A172 (cell line): ENCODE results near the gene GSS. TPM values are rescaled to one million over a fixed set of nuclear protein-coding genes. Genes with fewer than 3 reads are reported as not detected.

Source experiments
- DNase-seq: peaks from one replicate; pipeline ENCODE4 v3.0.0-alpha.2; 2015; ENCODE audit warnings: low spot score
- total RNA-seq: library from RNA; depleted of rRNA; stranded (reverse); fragments of >200 nt; shearing (Covaris generic); gene quantifications from 2 replicates; pipeline ENCODE4 v1.2.3, GENCODE V29; 2014

Gene GSS
- total RNA-seq, 1 experiment from 2014 or later, result 150 TPM

DNA sequence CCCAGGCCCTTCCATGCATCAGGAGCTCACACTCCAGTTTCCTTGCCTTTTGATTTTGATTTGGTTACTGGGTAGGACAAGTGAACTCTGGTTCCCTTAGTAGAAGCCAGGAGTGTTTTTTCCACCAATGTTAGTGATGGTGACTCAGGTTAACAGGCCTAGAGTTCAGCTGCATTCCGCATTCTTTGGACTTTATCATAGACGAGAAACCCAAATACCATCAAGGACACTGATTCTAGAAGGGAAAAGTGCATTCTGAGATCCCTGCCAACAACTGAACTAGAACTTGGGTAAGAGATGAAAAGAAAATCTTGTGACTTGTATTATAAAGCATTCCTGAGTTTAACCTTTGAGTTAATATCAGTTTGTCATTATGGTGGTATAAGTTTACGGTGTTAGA lies 8.9 kb downstream of the GSS start:
- no peak for DNase-seq

DNA sequence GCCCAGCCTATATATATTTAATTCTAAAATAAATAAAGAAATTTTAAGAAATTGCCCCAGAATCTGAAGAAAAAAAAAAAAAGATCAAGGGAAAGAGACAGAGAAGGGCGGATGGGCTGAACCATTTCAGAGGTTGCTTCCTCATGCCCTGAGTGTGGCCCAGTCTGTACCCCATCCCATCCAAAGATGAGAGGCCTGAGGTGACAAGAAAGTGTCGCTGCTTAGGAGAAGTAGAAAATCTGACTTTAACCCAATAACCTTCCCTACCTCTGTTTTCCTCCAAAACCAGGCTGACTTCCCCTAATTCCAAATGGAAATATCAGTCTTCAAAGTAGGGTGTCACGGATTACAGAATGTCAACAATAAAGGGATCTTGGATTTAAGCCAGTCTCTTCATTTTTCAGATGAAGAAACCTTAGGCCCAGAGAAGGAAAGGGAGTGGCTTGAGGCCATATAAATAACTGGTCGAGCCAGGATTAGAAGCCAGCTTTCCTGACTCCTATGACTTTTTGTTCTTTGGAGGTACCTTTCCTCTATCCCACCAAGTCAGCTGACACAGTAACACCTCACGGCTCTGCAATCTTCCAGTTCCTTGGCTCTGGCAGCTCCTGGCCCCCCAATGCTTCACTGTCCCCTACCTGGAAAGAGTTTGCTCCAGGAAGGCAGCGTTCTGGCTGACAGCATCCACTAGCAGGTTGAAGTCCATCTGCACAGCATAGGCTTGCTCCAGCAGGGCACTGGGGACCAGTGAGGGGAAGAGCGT lies 10.1 kb downstream of the GSS start:
- DNase-seq, result no peak

DNA sequence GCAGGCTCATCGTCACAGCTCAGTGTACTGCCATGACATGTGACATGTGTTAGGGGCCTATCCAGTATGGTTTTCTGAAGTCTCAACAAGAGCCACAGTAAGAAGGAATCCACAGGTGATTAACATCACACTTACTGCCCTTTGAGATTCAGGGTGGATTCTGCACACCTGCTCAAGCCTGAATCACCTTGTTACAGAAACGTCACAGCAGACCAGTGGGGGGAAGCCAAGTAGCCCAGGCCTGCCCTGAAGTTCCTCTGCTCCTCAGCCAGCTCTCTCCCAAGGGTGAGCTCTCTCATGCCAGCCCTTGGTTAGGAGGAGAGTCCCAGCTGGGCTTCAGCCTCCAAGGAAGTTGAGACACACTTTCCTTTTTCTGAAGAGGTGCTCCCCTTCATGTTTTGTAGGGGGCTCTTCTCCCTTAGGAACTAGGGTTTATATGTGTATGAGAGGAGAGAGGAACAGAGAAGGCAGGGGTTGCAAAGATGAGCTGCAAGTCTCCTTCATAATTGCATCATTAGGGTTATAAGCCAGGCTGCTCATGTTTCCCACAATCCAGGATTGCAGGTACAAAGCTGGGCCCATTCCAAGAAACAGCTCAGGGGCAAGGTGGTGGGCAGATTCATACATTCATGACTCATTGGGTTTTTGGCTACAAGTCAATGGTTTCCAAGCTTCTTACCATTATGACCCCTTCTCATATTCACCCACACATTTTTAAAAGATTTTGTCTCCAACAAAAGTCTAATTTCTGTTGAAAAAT lies 11.6 kb downstream of the GSS start:
- no peak for DNase-seq

DNA sequence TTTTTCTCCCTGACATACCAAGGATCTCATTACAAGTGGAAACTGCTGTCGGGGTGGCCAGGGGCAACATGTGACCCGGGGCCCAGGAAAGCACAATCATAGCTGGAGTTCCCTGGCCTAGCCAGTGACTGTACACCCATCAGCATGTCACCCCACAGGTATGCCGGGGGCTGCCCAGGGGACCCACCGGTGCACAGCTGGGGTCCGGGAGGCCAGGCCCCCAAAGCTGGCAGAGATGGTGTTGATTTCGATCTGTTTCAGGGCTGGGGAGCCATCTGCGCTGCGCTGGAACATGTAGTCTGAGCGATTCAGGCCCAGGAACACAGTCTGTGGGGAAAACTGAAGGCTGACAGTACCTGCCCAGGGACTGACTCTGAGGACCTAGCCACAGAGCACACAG lies 13.3 kb downstream of the GSS start:
- DNase-seq, result no peak

DNA sequence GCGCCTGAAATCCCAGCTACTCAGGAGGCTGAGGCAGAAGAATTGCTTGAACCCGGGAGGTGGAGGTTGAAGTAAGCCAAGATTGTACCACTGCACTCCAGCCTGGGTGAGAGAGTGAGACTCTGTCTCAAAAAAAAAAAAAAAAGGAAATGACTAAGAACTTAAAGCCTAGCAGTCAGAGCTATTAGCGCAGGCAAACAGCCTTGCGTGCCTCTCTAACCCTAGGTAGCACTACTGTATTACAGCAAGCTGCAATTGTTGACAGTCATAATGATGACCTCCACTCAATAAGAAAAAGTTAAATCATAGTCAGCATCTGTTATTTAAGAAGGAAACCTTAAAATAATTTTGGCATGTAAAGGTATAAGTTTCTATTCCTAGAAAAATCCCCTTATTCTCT lies 14.4 kb downstream of the GSS start:
- no peak for DNase-seq

DNA sequence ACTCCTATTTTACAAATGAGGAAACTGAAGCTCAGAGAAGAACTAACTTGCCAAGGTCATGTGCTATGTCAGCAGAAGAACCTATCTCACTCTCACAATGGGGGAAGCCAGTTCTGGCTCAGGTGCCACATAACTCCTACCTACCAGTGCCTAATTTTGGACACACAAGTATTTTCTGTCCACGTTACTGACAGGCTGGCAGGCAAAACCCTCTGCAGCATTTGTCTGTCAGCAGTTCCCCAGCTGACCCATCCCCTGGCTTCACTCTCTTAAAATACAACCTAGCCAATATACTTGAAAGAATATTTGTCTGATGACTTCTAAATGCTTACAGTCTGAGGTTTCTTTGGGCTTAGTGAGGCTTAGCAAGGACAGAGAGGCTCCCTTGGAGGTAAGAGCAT lies 15.5 kb downstream of the GSS start:
- DNase-seq, result no peak

DNA sequence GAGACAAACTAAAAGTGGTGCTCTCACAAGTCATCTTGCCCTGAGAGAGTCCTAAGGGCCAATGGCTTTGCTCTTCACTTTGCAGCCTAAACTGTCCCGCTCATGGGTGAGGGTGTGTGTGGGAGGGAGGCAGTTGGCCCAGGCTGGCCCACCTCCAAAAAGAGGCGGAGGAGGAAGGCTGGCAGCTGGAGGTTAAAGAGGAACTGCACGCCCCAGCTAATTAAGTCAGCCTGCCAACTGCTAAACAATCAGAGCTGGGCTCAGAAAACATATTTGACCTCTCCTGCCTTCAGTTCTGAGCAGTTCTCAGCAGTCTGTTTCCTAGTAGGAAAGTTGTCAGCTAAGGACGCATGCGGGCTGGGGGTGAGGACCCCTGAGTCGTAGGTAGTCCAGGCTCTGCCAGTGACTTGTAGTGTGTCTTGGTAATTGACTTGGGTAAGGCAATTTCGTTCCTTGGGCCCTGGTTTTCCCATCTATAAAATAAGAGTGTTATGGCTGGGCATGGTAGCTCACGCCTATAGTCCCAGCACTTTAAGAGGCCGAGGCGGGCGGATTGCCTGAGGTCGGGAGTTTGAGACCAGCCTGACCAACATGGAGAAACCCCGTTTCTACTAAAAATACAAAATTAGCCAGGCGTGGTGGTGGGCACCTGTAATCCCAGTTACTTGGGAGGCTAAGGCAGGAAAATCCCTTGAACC lies 17.0 kb downstream of the GSS start:
- no peak for DNase-seq

DNA sequence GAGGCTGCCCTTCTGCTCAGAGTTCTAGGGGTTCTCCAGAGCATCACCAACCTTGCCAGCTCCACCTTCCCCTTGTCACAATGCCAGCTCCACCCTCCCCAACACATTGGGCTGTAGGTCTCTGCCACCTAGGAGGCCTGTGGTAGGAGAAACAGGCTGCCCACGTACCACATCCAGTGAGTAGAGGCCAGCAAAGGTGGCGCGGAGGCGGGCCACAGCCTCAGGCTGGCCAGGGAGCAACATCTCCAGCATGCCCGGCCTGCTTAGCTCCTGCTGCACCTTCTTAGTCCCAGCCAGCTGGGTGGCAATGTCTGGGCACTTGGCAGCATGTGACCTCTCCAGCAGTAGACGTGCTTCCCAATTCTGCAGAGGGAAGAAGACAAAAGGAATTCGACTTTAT lies 23.8 kb downstream of the GSS start:
- DNase-seq, result no peak

DNA sequence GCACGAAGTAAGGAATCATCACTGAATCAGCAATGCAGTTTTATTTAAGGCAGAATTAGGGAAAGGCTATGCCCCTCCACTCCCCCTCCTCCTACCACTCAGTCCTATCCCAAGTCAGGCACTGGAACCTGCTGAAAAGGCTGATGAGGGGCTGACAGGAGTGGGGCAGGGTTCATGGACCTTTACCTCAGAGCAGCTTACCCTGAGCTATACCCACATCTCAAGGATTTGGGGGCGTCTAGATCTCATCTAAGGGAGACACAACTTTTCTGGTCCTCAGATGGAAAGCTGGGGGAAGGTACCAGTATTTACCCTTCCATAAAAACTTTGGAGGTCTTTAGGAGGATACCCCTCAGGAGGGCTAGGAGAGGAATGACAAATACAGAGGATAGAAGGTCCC lies 27.2 kb downstream of the GSS start:
- no peak for DNase-seq

DNA sequence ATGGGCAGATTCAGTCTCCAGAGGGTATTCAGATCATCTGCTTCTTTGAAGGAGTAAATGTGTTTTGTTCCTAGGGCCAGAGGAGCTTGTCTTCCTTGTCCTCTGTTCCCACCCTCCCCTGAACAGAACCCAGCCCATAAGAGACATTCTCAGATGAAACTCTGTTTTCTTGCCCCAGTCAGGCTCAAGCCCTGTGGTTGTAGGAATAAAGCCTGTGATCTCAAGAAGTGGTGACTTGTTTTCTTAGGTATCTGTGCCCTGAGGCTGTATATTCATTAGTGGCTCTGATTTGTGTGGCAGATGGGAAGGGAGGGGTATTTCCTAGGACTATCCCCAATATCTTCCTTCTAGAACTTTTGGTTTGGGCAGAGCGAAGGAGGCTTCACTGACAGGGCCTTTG lies 27.9 kb downstream of the GSS start:
- DNase-seq, result no peak

DNA sequence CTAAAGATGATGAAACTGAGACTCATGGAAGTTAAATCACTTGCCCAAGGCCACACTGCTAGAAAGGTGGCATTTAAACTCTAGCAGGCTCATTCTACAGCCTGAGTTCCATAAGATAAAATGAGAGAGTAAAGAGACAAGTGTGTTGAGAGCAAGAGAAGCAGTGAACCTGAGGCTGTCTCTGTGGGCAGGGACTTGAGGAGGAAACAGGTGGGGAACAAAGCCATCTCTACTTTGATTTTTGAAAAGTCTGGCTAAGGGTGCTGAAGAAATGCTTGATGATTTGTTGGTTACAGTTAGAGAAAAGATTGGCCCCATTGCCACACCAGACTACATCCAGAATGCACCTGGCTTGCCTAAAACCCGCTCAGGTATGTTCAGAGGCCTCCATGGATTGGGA lies 29.0 kb downstream of the GSS start:
- no peak for DNase-seq

DNA sequence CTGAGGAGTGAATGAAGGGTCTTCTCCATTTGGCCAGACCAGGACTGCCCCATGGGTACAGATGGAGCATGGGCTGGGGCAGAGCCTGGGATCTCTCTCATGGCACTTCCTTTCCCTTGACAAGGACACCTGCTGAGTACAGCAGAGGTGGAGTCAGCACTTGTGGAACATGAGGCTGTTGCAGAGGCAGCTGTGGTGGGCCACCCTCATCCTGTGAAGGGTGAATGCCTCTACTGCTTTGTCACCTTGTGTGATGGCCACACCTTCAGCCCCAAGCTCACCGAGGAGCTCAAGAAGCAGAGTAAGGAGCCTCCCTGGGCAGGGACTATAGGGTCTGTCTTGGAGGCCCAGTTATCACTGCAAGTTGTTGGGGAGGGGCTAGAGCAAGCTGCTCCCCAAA lies 29.6 kb downstream of the GSS start:
- no peak for DNase-seq

DNA sequence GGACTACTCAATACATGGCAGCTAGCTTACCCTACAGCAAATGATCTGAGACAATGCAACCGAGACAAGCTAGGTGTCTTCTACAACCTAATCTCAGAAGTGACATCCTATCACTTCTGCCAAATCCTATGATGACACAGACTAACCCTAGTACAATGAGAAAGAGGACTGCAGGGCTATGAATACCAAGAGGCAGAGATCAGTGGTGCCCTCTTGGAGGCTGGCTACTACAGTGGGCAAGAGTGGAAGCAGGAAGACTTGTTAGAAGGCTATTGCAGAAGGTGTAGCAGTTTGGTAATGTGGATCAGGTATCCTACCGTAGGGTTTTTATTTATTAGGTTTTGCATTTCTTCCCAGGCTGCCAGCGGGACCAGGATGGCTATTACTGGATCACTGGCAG lies 30.3 kb downstream of the GSS start:
- DNase-seq, result no peak

DNA sequence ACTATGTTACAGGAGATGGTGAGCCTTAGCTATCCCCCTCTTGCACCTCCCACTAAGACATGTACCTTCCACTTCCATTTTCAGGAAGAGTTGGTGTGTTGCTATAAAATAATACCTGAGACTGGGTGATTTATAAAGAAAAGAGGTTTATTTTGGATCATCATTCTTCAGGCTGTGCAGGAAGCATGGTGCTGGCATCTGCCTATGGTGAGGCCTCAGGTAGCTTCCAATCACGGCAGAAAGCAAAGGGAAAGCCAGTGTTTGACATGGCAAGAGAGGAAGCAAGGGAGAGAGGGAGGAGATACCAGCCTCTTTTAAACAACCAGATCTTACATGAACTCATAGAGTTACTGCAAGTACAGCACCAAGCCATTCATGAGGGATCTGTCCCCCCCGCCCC lies 32.2 kb downstream of the GSS start:
- DNase-seq, result no peak

DNA sequence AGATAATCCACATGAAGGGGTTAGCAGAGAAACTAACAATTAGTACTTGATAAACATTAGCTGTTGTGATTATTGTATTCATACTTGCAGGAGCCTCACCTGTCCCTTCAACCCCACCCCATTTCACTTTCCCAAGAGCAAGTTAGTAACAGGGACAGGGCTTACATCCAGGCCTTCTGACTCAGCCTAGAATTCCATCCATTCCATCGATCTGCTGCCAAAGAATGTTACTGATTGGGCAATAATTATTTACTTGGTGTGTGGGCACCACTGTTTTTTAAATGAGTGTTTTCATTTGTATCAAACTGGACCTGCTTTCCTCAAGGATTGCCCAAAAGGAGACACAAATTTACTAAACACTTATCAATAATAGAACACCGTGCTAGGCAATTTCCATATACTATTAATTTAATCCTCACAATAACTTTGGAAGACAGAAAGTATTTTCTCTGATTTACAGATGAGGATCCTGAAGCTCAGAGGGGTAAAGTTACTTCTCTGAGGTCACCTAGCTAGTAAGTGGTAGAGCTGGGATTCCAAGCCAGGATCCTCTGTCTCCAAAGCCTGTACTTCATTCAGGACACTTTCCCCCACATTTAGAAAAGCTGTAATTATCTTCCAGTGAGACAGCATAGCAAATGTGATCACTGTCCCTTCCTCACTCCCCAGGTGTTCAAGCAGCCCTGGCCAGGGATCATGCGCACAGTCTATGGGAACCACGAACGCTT lies 32.8 kb downstream of the GSS start:
- peak; percentile 75 for DNase-seq

DNA sequence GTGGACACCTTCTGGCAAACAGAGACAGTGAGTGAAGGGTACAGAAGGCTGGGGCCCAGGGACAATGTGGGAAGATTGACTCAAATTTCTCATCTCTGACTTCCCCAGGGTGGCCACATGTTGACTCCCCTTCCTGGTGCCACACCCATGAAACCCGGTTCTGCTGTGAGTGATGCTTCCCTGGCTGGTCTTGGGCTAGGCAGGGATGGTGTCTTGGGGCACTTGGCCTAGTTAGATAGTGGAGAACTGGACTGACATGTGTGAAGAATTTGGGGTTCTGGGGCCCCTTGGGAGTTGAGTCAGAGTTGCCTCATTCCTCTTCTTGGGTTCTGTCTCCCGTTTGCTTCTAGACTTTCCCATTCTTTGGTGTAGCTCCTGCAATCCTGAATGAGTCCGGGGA lies 34.2 kb downstream of the GSS start:
- no peak for DNase-seq

DNA sequence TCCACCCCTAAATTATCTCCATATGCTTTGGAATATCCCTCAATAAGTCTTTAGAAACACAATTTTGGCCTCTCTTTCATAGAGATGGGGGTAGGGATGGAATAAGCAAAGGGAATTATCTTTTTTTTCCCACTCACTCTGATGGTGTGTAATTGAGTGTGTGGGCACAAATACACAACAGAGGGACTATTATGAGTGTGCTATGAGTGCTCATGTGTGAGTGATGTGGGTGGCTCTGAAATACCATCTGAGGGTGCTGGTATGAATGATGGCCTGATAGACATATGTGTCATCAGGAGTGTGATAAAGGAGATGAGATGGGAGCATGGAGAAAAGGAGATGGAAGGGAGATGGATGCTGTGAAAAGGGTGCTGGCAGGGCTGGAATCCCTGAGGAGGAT lies 35.6 kb downstream of the GSS start:
- DNase-seq, result no peak

DNA sequence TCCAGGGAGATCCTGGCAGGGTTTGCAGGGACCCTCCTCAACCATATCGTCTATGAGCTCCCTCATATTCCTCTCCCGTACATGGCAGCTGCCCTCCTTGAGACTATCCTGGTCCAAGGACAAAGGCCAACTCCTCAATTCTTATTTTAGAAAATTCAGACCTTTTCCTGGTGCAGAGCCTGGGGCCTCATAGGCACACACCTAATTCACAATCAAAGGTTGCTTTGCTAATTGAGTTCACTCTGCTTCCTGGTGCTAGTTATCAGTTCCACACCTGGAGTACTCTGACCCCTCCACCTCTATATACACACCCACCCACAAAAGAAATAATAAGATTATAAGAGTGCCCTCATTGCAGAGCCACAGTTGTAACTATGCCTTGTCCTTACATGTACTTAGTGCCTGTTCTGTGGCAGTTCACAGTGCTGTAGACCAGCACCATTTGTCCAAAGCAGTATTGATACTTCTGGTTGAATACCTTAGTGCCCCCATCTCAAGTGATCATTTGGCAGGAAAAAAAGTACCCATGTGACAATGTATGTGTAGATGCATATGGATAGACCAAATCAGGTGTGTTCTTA lies 38.7 kb downstream of the GSS start:
- no peak for DNase-seq

DNA sequence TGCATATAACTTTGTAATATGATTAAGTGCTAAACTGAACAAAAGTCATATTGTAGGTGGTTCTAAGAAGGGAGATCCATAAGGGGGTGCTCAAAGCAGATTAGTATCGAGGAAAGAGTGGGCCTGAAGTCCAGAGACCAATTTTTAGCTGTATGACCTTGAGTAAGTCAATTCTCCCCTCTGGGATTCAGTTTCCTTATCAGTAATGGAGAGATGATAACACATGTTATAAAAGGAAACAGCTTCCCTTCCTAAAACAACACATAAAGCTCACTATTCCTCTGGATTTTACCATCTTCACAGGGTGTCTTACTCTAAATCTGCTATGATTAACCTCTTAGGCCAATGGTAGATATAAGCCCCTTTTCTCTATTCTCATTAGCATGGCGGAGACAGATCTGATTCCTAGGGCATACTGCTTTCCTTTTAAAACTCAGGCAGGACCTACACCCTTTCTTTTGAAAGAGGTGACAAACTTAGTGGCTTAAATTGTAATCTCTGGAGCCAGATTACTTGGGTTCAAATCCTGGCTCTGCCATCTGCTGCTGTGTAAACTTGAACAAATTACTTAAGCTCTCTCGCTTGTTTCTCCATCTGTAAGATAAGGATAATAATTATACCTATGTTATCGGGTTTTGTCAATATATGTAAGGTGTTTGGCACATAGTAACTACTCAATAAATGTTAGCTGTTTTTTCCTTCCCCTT lies 39.7 kb downstream of the GSS start:
- no peak for DNase-seq

DNA sequence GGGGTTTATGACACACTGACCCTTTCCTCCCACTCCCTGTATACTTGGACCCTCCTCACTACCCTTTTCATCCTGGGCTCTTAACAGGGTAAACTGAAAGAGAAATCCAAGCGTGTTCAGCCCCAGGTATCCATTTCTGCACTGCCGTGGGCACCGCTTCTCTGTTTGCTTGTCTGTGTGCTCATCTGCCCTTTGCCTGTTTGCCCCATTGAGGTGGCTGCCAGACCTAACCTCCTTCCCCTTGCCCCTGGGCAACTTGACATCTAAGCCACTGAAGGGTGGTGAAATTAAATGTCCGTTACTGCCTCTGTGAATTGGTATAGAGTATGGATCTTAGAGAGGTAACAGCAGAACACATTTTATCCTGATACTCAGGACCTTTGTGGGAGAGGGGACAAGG lies 40.5 kb downstream of the GSS start:
- no peak for DNase-seq
